ENCODE measurements around the gene DNASE2B.

The DNASE2B gene, protein sequence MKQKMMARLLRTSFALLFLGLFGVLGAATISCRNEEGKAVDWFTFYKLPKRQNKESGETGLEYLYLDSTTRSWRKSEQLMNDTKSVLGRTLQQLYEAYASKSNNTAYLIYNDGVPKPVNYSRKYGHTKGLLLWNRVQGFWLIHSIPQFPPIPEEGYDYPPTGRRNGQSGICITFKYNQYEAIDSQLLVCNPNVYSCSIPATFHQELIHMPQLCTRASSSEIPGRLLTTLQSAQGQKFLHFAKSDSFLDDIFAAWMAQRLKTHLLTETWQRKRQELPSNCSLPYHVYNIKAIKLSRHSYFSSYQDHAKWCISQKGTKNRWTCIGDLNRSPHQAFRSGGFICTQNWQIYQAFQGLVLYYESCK

DNA sequence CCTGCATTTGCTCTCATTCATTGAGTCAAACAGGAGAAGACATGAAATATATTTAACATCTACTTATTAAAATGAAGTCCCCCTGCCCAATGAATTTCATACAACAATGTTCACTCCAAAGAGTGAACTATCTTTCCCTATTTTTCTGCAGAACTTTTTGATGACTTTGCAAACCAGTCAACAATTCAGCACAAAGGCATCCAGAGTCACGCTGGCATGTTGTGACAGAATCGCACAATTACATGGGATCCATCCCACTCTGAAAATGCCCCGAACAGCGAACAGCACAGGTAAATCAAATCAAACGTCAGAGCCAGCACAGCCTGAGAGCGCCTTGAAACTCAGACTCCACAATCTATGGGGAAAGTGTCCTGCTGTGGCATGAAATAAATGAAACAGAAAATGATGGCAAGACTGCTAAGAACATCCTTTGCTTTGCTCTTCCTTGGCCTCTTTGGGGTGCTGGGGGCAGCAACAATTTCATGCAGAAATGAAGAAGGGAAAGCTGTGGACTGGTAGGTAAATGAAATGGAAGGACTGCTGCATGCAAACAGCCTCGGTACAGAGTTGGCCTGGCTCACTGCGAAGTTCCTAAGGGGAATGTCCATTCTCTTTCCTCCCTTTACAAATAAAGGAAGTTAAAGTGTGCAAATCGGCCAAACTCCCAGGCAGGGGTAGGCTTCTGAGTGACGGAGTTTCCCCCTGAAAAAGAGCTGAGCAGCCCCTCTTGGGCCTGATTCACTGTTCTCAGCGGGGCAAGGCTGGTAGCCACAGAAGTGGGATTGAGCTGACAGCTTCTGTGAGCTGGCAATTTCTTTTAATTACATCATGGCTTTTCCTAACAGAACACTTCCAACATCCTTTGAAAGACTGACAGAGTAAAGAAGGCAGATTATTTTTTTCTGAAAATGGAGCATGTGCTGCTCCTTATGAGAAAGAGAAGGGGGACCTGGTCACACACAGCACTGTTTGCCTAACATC, at the start of gene DNASE2B:
Gene DNASE2B (plus strand): TSS at position 310 of the 981 bp plus-strand sequence. CDS start 81 bp downstream, at position 391.
- DNase-seq (ENCODE audit: low read depth, low spot score), result no peak

DNA sequence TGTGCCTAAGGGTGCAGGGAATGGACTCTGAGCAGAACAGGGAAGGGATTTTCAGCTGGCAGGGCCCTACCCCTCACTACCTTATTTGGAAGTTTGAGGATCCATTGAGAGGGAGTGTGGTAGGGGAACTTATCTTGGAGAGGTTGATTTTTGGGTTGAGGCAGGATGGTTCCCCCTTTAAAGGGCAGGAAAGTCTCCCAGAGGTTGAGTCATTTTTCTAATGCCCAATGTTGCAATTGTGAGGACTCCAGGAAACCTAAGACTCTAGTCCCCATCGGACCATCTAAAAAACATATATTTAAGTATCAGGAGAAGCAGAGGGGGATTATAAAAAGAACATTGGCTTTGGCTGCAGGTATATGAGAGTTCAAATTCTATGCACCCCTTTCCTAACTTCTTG, 49.5 kb upstream of the DNASE2B start:
- no peak for DNase-seq (ENCODE audit: low read depth, low spot score)

DNA sequence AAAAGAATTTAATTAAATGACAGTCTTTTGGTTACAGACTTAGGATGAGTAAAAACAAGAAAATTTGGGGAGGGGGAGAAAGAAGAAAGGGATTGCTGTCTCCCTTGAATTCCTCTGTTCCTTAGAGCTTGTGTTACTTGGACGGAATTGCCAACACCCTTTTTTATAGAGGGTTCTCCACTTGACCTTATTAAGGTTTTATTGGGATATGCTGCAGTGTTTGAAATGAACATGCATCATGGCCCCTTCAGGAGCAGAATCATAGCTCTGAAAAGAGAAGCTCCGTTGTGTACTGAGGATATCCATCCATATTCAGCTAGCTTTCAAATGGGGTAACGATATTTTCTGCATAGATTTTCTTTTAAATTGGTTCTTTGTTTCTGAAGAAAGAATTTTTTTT, 48.2 kb upstream of the DNASE2B start:
- DNase-seq (ENCODE audit: low read depth, low spot score), result no peak

DNA sequence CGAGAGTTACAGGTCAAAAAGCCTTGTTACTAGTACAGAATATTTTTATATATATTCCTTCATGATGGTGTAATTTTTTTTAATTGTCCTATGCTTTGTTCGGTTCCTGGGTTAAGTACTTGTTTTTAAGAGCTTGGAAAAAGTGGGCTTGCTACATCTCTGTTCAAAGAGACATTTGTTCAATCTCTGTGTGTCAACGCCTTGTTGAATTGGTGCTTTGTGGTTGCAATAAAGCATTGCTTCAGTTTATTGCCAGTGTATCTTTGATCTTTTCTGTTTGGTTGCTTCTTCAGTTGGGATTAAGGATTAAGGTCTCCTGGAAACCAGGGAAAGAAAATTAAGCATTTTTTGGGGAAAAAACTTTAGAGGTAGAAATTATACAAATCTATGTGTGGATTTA, 47.7 kb upstream of the DNASE2B start:
- DNase-seq (ENCODE audit: low read depth, low spot score), result no peak

DNA sequence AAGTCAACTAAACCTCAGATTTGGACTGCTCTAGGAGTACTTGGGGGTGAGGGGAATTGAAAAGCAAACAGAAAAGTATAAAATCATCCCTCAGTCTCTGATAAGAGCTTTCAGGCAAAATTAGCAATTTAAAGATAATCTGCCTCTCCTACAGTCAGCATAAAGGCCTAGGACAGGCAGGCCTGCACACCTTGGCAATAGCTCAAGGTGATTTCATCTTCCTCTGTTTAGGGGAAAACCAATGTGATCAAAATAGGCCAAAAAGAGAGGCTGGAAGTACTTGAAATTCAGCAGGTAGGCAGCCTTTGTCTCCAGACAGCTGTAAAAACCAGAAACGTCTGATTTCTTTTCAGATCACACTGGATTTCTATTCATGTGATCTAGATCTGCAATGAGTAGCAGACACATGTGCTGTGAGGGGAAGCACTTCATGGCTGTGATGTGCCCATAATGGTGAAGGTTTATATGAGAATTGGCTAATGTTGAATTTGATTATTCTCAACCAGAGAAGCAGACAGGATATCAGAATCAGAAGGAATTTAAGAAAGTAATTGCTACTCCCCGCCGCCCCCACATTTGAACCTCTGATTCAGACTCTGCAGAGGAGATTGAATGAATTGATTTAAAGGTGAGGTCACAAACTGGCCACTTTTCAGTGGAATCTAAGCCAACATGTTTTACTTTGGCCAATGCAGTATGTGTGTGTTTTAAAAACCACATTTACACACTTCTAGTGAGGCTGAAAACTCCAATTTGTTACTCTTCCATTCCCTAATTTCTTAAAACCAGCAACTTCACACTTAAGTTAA, 45.8 kb upstream of the DNASE2B start:
- no peak for DNase-seq (ENCODE audit: low read depth, low spot score)

DNA sequence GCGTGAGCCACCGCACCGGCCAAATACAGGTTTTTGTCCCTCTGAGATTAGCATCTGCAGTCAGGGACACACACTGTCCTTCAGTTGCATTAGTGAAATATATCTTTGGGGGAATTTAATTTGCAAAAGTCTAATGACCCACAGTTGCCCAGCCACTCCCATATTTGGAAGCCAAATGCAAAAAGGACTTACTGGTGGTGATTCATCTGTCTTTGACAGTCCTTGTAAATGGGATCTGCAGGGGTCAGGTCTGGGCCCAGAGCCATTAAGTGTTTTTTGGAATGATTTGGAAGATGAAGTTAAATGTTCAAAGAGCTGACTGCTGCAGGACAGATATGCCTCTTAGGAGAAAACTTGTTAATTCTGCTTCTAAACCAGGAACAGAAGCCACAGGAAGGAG, 44.6 kb upstream of the DNASE2B start:
- no peak for DNase-seq (ENCODE audit: low read depth, low spot score)

DNA sequence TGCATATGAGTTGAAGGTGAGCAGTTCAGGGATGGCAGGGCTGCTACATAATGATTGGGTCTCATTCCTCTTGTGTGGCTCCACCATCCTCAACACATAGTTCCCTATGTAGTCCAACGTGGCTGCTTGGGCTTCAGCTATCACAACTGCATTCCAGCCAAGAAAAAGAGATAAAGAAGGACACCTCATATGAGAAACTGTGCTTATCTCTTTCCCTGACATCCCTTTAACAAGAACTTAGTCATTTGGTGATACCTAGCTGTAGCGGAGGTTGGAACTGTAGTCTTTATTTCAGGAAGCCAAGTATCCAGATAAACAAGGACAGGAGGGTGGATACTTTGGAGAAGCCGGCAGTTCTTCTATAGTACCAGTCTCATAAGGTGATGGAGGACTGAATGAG, 42.7 kb upstream of the DNASE2B start:
- no peak for DNase-seq (ENCODE audit: low read depth, low spot score)

DNA sequence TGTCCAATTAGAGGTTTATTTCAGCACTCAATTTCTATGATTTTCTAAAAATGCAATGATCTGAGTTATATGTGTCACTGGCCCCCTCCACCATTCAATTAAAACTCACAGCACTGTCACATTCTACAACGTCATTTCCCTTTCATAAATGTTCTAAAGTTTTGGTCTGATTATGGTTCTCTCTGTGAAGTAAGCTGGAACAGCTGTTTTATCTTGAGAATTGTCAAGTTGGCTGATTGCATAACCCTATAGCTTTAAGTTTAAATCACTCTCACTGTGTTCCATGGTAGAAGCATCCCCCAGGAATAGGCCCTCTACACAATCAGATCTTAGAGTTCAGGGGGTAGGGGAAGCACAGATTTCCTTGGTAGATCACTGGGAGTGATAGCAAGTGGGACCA, 41.4 kb upstream of the DNASE2B start:
- DNase-seq (ENCODE audit: low read depth, low spot score), result no peak

DNA sequence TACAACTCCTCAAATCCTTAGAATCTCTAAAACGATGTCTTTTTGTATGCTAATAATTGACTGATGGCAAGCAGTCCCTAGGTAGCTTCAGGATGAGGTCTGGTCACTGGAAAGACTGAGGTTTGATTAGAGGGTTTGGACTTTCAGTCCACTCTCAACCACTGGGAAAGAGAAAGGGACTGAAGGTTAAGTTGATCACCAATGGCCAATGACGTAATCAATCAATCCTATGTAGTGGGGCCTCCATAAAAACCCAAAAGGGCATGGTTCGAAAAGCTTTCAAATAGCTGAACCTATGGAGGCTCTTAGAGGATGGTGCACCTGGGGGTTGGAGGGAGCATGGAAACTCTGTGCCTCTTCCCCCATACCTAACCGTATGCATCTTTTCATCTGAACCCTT, 39.6 kb upstream of the DNASE2B start:
- no peak for DNase-seq (ENCODE audit: low read depth, low spot score)

DNA sequence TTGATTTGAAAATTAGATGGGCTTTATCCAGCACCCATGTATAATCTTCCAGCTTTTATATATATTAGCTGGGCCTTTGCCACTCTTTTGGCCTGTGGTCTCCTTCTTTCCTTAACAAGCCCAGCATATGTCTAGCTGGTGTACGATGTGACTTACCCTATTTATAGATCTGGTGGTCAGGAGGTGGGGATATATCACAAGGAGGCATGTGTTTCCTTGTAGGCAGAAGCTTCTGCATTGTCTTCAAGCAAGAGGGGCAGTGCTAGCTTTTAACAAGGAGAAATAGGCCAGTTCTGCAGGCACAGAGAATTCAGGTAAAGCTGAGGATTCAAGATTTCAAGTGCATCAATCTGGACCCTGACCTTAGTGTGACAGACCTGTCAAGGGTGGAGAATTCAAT, 38.0 kb upstream of the DNASE2B start:
- DNase-seq (ENCODE audit: low read depth, low spot score), result no peak

DNA sequence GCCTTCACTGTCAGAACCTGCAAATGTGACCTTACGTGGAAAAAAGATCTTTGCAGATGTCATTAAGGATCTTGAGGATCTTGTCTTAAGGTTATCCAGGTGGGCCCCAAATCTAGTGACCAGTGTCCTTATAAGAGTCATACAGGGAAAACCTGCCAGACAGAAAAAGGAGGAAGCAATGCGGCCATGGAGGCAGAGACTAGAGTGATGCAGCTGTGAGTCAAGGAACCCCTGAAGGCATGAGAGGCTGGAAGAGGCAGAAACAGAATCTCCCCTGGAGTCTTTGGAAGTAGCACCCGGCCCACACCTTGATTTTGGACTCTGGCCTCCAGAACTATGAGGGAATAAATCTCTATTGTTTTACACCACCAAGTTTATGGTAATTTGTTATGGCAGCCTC, 36.5 kb upstream of the DNASE2B start:
- DNase-seq (ENCODE audit: low read depth, low spot score), result no peak

DNA sequence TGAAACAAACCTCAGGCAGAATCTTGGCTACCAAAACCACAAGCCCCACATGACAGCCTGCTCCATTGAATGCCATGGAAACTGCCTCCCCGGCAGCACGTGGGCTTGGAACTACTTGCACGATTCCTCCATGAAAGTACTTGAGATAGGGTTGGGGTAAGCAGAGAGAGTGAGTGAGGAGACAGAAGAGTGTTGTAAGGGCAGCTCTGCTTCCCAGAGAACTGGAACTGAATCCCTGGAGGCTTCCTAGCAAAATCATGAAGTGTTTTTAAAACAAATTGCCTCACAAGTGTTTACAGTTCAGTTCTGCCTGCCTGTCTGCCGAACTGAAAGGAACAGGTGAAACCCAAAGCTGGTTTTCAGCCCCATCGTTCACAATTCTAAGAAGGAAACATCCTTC, 35.3 kb upstream of the DNASE2B start:
- no peak for DNase-seq (ENCODE audit: low read depth, low spot score)

DNA sequence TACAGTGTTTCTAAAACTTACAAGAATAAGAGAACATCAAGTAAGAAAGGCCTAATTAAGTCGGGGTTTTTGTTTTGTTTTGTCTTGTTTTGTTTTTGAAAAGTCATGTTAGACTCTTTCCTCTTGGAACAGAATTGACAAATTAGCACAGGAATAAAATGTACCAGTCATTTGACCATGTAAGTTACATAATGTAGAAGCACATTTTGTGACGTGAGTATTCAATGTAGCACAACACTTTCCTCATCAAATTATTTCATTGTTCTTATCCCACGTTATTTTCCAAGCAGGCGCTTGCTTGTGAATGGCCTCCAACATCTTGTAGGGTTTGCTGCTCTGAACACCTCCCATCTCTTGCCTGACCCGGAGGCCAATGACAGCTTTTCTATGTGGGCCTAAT, 34.7 kb upstream of the DNASE2B start:
- no peak for DNase-seq (ENCODE audit: low read depth, low spot score)

DNA sequence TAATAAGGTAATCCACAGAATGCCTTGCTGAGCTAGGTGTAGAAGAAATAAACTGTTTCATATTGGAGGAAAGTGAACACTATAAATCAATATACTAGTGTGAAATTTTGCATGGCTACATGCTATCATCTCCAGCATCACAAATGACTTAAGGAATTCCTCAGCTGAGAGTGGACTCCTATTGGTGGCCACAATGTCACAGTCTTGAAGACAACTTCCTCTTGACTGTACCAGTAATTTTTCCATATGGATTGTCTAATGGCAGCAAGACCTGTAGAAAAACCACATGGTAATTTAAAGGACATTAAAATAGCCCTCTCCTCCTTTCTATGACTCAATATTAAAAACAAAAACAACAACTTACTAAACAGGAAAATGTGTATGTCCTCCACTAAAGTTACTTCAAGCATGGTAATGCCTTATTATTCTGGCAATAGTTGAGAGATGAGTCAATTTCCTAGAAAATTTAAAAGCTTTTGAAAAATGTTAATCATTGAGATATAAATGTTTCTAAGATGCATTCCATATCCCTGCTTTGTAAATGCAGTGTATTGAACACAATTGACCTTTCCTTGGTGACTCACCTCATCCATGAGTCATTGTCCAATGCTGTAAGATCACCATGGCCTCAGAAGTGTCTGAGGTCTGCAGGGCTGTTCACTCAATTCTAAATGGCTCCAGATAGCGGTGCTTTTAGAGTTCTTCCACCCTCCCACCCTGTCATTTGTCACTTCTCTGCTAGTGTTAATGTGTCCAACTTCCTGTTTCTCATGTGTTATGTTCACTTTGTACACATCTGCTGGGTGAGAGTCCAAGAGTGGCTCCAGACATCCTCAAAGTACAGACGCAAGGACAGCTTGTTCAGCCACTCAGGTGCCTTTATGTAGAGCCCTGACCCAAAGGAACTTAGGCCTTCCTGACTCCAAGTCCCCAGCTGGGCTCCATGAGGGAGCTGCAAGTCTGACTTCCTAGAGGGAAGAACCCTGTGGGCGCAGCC, 32.8 kb upstream of the DNASE2B start:
- peak; percentile 53 for DNase-seq (ENCODE audit: low read depth, low spot score)

DNA sequence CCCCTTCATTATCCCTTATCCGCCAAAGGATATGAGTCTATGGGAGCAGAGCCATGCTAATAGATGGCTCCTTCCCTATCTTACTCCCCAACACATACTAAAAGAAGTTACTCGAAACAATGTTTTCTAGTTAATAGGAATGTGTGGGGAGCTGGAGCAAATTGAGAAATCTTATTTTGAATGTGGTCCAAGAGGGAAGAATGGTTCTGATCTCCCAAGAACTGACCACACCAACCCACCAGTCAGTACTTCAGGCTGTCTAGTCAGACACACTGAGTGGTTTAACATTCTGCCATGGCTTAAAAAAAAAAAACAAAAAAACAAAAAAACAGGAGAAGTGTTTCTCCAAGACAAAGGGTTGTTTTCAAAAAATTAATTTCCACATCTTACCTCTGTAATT, 31.5 kb upstream of the DNASE2B start:
- DNase-seq (ENCODE audit: low read depth, low spot score), result no peak

DNA sequence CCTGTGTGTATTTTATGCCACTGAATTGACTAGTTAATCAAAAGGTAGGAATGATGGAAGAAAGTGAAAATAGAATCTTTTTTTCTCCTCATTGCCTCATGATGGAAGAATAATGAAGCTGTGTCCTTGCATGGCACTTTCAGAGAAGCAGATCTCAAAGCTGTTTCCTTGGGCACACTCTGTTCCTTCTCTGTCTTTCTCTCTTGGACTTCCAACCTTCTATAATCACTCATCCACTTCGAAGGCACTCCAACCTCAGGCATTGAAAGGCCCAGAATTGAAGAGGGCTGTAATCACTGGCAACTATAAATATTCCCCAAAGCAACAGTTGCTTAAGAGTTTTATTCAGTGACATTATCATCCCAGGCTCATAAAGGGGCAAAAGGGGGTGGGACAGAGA, 31.1 kb upstream of the DNASE2B start:
- DNase-seq (ENCODE audit: low read depth, low spot score), result no peak

DNA sequence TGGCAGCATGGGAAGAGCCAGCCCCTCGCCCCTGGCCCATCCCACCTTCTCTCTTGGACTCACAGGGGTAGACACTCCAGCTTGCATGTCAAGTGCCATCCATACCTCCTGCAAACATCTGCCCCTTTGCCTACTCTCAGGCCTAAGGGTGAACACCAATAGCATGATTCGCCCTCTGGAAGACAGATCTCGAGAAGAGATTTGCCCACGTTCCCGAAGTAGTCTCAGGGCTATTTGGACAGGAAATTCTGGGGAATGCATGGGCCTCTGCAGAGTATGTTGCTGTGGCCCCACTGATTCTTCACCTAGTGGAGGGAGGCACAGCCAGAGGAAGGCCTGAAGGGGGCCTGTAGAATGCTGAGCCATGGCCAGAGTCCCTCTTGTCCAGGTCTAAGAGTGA, 29.8 kb upstream of the DNASE2B start:
- DNase-seq (ENCODE audit: low read depth, low spot score), result no peak

DNA sequence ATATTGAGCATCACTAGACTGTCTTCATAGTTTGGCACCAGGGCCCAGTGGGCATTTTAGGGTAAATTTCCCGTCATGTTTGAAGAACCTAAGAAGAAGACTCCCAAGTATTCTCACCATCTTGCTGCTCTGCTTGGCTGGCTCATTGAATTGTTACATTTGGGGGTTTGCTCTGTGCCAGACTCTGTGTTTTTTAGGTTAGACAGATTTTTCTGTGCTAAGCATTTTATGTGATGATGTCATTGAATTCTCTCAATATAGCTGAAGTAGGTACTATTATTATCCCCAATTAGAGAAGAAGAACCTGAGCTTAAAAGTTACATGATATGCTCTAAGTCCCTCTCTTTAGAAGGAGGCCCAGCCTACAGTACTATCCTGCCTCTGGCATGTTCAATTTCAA, 28.0 kb upstream of the DNASE2B start:
- no peak for DNase-seq (ENCODE audit: low read depth, low spot score)

DNA sequence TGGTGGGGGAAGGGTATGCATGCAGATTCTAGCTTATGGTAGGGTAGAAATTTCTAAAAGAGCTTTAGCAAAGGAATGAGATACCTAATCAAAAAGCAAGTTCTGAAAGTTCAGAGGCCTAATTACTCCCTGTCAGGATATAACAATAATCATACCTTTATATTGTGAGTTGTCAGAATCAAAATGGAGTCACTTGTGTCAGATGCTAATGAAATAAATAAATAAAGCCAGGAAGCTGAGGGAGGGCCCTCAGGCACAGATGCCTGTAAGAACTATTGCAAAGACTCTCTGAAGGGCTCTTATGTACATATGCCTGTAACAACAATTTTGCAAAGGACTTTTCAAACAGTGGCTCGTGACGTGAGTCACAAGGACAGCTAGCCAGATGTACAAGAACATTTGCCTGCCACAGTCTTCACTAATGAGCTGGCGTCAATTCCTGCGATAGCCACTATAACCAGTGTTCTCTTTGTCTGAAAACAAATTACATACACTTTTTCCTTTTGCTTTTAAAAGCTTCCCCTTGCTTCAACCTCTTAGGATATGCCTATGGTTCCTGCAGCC, 27.4 kb upstream of the DNASE2B start:
- DNase-seq (ENCODE audit: low read depth, low spot score), result no peak

DNA sequence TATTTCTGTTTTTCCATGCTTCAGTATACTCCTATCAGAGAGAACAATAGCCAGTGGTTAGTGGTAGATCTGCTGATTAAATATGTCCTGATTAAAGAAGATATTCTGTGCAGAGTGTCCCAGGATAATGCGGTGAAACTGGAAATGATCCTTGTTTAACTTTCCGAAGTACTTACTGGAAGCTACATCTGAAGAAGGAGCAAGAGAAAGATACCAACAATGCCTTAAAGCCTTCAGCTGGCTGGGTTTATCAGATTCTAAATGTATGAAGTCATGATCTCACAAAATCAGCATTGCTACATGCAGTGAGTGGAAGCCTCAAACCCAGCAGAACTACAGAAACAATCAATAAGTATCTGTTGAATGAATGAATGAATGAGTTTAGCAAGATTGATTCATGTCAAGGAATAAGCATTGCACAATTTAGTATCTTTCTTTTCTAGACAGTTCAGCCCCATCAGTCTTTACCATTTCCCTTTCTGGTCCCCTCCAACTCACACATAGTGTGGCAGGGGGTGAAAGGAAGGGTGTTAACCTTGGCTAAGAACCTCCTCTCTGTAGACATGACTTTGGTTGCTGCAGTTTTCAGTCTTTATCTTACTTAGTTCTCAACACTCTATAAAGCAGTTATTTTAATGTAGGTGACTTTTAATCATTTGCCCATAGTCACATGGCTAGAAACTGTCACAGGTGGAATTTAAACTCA, 24.7 kb upstream of the DNASE2B start:
- no peak for DNase-seq (ENCODE audit: low read depth, low spot score)

All from brain pericyte (primary cell).